GM18517 (cell line): ENCODE data around the gene TPCN2.

Experiments
- ATAC-seq: cut with Tn5 transposase; IDR thresholded peaks from one replicate; pipeline ENCODE4 v1.9.1; 2021; ENCODE audit warnings: mild to moderate bottlenecking, moderate library complexity; ENCODE audit not compliant: unreplicated experiment

The TPCN2 gene

GRCh38 chr11:69159150-69159852, 110.6 kb downstream of the TPCN2 start:
- no peak for ATAC-seq

DNA sequence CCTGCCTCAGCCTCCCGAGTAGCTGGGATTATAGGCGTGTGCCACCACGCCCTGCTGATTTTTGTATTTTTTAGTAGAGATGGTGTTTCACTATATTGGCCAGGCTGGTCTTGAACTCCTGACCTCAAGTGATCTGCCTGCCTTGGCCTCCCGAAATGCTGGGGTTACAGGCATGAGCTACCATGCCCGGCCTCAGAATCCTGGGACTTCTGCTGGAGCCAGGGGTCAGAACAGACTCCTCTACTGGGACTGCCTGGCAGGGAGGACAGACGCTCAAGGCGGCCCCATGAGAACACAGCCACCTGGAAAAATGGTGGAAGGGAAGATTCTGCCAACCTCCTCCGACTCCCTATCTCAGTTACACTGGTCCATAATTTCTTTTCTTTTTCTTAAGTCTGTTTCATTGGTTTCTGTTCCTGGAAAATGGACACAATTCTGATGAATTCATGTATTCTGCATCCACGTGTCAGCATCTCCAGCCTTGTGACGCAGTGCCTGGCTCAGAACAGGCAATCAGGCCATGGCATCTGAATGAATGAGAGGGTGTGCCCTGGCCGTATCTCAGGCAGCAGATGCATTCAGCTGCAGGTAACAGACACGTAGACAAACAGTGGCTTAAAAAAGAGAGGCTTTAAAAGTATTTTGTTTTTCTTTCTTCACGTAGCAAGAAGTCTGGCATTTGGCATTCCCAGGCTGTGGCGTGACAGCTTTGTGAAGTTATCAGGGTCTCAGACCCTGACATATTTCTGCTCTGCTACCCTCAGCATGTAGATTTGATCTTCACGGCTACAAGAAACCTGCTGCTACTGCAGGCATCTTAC, 111.8 kb downstream of the TPCN2 start:
- ATAC-seq: no peak

DNA sequence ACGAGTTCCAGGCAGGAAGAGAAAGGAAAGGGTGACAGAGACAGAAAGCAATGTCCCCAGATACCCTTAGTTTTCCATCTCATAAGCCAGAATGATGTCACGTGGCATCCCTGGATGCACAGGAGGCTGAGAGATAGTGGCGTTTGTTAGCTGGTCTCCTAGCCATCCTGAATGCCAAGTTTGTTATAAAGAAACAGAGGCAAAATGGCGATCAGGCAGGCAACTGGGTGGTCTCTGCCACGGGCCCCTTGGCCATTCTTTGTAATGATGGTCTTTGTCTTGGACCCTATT, 112.3 kb downstream of the TPCN2 start:
- ATAC-seq: no peak

DNA sequence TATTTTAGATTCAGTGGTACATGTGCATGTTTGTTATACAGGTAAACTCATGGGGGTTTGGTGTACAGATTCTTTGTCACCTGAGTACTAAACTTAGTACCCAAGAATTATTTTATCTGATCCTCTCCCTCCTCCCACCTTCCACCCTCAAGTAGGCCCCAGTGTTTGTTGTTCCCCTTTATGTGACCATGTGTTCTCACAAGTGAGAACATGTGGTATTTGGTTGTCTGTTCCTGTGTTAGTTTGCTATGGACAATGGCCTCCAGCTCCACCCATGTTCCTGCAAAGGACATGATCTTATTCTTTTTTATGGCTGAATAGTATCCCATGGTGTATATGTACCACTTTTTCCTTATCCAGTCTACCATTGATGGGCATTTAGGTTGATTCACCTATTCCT, 113.8 kb downstream of the TPCN2 start:
- no peak for ATAC-seq

DNA sequence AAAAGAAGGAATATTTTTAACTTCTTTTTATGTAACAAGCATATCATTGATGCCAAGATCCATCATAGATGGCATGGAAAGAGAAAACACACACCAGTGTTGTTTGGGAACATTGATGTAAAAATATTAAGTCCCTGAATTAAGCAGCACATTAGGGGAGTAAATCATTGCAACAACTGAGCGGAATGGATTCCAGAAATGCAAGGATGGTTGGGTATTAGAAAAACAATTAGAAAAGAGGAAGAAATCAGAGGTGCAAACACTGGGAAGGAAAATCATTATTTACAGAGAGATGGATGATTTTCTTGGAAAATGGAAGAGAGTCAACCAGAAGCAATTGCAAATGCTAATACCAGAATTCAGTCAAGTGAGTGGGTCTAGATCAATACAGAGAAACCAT, 115.1 kb downstream of the TPCN2 start:
- no peak for ATAC-seq

DNA sequence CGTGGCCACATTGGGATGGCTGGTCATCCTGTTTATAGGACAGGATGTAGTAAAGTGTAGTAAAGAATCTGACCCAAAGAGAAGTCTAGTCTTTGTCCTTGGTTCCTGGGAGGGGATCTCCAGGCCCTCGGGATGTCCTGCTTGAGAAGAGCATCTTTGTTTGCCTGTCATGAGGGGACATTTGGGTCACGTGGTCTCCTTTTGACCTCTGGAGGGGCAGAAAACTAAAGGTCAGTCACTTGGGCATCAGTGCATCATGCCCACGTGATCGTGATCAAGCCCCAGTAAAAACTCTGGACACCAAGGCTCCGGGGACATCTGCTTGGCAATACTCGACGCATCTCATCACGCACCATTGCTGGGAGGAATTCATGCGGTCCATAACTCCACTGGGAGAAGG, 116.1 kb downstream of the TPCN2 start:
- ATAC-seq: no peak

DNA sequence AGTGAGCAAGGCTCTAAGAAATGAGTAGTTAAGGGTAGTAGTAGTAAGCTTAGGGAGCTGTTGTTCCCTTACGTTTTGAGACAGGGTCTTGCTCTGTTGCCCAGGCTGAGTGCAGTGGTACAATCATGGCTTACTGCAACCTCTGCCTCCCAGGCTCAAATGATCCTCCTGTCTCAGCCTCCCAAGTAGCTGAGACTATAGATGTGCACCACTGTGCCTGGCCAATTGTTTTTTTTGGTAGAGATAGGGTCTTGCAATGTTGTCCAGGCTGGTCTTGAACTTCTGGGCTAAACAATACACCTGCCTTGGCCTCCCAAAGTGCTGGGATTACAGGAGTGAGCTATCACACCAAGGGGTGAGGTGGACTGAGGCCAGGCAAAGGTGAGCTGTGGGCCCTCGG, 117.0 kb downstream of the TPCN2 start:
- ATAC-seq: no peak

GRCh38 chr11:69166218-69167115, 117.7 kb downstream of the TPCN2 start:
- peak; percentile 95 for ATAC-seq

DNA sequence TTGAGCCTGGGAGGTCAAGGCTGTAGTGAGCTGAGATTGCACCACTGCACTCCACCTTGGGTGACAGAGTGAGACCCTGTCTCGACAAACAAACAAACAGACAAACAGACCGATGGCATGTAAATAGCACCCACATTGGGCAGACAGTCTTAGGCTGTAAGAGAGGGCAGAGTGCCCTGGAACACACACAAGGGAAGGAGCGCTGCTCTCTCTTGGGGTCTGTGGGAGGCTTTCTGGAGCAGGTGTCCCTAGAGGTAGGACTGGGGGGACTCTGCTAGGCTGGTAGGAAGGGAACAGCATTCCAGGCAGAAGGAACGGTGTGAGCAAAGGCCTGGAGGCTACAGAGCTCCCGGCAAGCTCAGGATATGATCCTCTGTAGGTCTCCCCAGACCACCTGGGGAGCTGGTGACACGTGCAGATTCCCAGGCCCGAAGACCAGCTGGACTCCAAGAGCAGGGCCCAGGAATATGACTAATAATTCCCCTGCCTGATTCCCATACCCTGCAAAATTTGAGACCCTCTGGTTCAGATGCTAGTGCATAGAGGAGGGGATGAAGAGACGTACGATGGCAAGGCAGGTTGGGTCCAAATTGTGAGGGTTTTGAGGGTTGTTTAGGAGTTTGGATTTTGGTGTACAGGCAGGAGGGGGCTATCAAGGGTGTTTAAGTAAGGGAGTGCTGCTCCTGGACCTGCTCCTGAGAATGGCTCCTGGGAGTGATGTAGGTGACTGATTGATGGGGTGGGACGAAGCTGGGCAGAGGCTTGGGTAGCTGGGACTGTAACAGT, 118.6 kb downstream of the TPCN2 start:
- ATAC-seq: no peak

GRCh38 chr11:69167916-69168691, 119.4 kb downstream of the TPCN2 start:
- no peak for ATAC-seq

- no peak for ATAC-seq
Observed at GRCh38 chr11:69169479-69169878, 120.7 kb downstream of the TPCN2 start.

GRCh38 chr11:69170704-69171103, 122.0 kb downstream of the TPCN2 start:
- no peak for ATAC-seq

GRCh38 chr11:69171476-69172240, 122.9 kb downstream of the TPCN2 start:
- ATAC-seq: no peak

GRCh38 chr11:69172674-69173073, 123.9 kb downstream of the TPCN2 start:
- no peak for ATAC-seq

DNA sequence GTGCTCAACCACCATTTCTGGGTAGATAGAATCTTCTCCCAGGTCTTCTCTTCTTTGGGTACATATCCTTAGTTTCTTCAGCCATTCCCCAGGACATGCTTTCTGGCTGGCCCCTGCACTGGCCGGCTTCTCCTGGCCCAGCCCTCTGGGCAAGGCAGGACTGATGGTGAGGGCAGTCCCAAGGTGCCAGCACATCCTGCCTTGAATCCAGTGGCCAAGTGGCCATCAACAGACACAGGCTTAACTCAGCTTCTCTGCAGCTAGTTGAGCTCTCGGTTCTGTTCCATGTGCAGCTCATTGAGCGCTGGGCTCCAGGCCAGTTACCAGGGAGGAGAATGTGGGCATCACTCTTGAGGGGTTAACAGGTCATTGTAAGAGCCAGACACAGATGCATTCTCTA, 124.6 kb downstream of the TPCN2 start:
- no peak for ATAC-seq

DNA sequence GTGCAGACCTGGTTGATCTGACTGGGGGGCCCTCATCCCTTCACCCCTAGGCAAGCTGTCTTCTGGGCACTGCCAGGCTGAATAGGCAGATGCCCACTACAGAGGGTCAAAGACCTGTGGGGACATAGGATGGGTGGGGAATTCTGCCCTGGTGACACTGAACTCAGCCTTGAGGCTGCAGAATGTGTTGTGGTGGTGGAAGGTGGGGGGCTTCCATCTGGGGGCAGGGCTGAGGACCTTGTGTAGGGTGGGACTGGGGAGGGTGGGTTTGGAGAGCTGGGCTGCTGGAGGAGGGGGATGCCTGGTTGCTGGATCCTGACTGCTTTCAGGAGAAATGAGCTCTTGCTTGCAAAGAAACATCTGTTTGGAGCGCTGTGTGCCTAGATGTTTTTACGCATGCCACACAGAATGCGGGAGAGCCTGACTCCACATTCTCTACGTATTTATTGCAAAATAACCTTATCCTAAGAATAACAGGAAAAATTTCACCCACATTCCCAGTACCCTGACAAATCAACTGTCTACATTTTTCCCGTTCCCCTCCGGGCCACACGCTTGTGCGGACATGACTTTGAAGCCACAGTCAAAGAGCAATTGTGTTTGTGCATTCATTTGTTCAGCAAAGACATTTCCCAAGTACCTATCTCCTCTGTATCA, 125.3 kb downstream of the TPCN2 start:
- ATAC-seq: no peak

DNA sequence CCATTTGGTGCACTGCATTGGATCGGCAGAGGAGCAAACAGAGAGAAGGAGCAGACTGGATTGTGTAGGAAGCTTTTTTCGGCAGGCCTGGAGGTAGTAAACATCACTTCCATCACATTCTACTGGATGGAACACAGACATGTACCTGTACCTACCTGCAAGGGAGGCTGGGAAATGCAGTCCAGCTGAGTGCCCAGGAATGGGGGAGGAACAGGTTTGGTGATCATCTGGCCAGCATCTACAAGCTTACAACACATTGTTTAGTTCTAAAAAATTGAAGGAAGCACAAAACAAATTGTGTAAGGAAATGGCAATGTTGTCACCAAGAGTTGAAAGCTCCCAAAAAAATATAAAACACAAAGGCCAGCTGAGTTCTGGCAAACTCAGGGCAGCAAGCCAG, 126.1 kb downstream of the TPCN2 start:
- no peak for ATAC-seq

- no peak for ATAC-seq
Observed at GRCh38 chr11:69178819-69179482, 130.2 kb downstream of the TPCN2 start.
